ENCODE results near the gene WWOX. TPM values are rescaled to one million over a fixed set of nuclear protein-coding genes. Genes with fewer than 3 reads are reported as not detected.

Gene WWOX
- total RNA-seq, 6 experiments from 2014 or later: 13.0 to 24.3 (median 16.5) TPM

DNA sequence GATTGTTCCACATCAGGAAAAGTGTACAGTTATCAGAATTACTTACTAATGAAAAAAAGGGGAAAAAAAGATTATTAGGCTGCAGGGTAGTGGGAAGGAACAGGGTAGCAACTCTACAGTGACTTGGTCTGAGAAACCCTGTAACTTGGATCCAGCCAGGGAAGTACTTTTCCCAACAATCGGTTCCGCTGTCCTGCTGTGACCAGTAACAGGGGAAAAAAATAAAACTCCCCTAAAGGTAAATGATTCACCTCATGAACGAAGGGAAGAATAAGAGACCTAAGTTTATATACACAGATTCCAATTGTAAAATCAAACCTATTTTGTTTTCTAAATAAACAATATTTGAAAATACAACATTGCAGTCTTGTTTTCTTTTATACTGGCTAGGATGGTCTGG is 189.9 kb downstream of the WWOX start:
- H3K4me3 ChIP-seq: no peak overlapping the region
- no peak for ATAC-seq
- H3K27me3 ChIP-seq: no peaks in the 10 kb centered on the region
- H3K36me3 ChIP-seq: no peaks in the 10 kb centered on the region
- 47% methylated on average over 3 of the region's 3 CpGs for WGBS (ENCODE audit: insufficient coverage, low coverage, low lambda C conversion rate, missing lambda C conversion rate)
- H3K27ac ChIP-seq: no peak overlapping the region
- no peaks in the 10 kb centered on the region for H3K9me3 ChIP-seq
- intact Hi-C loops (cut with DNase I): no loop called here
- TF ChIP-seq, protein P1, sequence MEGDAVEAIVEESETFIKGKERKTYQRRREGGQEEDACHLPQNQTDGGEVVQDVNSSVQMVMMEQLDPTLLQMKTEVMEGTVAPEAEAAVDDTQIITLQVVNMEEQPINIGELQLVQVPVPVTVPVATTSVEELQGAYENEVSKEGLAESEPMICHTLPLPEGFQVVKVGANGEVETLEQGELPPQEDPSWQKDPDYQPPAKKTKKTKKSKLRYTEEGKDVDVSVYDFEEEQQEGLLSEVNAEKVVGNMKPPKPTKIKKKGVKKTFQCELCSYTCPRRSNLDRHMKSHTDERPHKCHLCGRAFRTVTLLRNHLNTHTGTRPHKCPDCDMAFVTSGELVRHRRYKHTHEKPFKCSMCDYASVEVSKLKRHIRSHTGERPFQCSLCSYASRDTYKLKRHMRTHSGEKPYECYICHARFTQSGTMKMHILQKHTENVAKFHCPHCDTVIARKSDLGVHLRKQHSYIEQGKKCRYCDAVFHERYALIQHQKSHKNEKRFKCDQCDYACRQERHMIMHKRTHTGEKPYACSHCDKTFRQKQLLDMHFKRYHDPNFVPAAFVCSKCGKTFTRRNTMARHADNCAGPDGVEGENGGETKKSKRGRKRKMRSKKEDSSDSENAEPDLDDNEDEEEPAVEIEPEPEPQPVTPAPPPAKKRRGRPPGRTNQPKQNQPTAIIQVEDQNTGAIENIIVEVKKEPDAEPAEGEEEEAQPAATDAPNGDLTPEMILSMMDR (IDR thresholded peaks at IDR 0.05): no peak
- TF ChIP-seq POLR2A (IDR thresholded peaks at IDR 0.05): no peak
- peaks cover 0 to 46% (median 13%) of the 10 kb centered on the region in 4 donors for H3K4me1 ChIP-seq
- DNase-seq: no peak

DNA sequence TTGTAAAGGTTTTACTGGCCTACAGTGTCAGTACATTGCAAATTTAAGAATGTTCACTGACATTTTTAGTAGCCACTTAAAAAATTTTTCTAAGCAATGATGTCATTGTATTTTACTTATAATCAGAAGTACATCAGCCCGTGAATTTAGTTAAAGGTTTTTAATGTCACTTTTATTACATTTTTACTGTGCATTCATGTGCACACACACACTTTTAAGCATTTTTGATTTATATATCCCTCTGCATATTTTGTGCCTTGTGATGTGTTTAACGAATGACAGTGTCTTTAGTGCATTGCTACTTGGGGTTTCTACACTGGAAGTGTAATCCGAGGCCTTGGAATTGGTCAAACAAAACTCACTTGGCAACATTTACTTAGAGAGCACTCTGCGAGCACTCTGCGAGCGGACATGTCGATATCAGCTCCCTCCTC is 190.4 kb downstream of the WWOX start:
- no peak for DNase-seq
- Histone ChIP-seq H3K36me3 (no peaks in the 10 kb centered on the region), H3K9me3 (no peaks in the 10 kb centered on the region), H3K27me3 (no peaks in the 10 kb centered on the region), H3K4me3 (no peak overlapping the region), H3K27ac (no peak overlapping the region), H3K4me1 (peaks cover 0 to 46% (median 13%) of the 10 kb centered on the region in 4 donors)
- no peak for TF ChIP-seq POLR2A (IDR thresholded peaks at IDR 0.05)
- TF ChIP-seq, protein P1 (IDR thresholded peaks at IDR 0.05): no peak
- peak in 1 of 4 donors; percentile 32 for ATAC-seq
- WGBS (ENCODE audit: insufficient coverage, low coverage, low lambda C conversion rate, missing lambda C conversion rate): 39% methylated on average over 7 of the region's 7 CpGs
- intact Hi-C loops (cut with DNase I): no loop called here

GRCh38 chr16:78290395-78290794 is 190.9 kb downstream of the WWOX start:
- no peaks in the 10 kb centered on the region for H3K9me3 ChIP-seq
- ATAC-seq (no peak), DNase-seq (no peak)
- H3K27ac ChIP-seq: peak overlapping the region in 1 of 3 donors; percentile 9
- no peaks in the 10 kb centered on the region for H3K27me3 ChIP-seq
- intact Hi-C loops (cut with DNase I): no loop called here
- H3K4me1 ChIP-seq: peaks cover 0 to 42% (median 11%) of the 10 kb centered on the region in 4 donors
- no peaks in the 10 kb centered on the region for H3K36me3 ChIP-seq
- H3K4me3 ChIP-seq: no peak overlapping the region
- TF ChIP-seq POLR2A (IDR thresholded peaks at IDR 0.05): no peak
- TF ChIP-seq, protein P1 (IDR thresholded peaks at IDR 0.05): no peak
- WGBS (ENCODE audit: insufficient coverage, low coverage, low lambda C conversion rate, missing lambda C conversion rate): 85% methylated on average over 6 of the region's 6 CpGs

- H3K36me3 ChIP-seq: no peaks in the 10 kb centered on the region
- H3K4me1 ChIP-seq: peaks cover 0 to 41% (median 11%) of the 10 kb centered on the region in 4 donors
- no peaks in the 10 kb centered on the region for H3K27me3 ChIP-seq
- H3K27ac ChIP-seq: peak overlapping the region in 1 of 3 donors; percentile 81
- no peak for TF ChIP-seq POLR2A (IDR thresholded peaks at IDR 0.05)
- TF ChIP-seq, protein P1 (IDR thresholded peaks at IDR 0.05): no peak
- no peaks in the 10 kb centered on the region for H3K9me3 ChIP-seq
- intact Hi-C loops (cut with DNase I): no loop called here
- no peak overlapping the region for H3K4me3 ChIP-seq
- ATAC-seq (no peak), DNase-seq (no peak)
- 80% methylated on average over 12 of the region's 12 CpGs for WGBS (ENCODE audit: insufficient coverage, low coverage, low lambda C conversion rate, missing lambda C conversion rate)
Measured at GRCh38 chr16:78290872-78291591, 191.6 kb downstream of the WWOX start.

Measured in right lobe of liver (tissue), 6 donors.